Activated naive CD8-positive, alpha-beta T cell (primary cell): Measurements from ENCODE around the gene PTGS1.

Experiments
- H3K27ac Mint-ChIP-seq: one replicate; pipeline ENCODE4 v1.8.0; 2021; ENCODE audit warnings: mixed read lengths
- H3K27me3 Mint-ChIP-seq: one replicate; pipeline ENCODE4 v1.8.0; 2021; ENCODE audit warnings: mixed read lengths
- H3K36me3 Mint-ChIP-seq: one replicate; pipeline ENCODE4 v1.8.0; 2021; ENCODE audit warnings: mixed read lengths
- H3K4me1 Mint-ChIP-seq: one replicate; pipeline ENCODE4 v1.8.0; 2021; ENCODE audit warnings: low read depth, mixed read lengths
- H3K4me3 Mint-ChIP-seq: one replicate; pipeline ENCODE4 v1.8.0; 2021; ENCODE audit warnings: mild to moderate bottlenecking, mixed read lengths
- H3K9me3 Mint-ChIP-seq: one replicate; pipeline ENCODE4 v1.8.0; 2021; ENCODE audit warnings: low read depth, mixed read lengths

Gene PTGS1

GRCh38 chr9:122377241-122378164, 6.7 kb downstream of the PTGS1 start:
- no peak overlapping the region for H3K27ac Mint-ChIP-seq

DNA sequence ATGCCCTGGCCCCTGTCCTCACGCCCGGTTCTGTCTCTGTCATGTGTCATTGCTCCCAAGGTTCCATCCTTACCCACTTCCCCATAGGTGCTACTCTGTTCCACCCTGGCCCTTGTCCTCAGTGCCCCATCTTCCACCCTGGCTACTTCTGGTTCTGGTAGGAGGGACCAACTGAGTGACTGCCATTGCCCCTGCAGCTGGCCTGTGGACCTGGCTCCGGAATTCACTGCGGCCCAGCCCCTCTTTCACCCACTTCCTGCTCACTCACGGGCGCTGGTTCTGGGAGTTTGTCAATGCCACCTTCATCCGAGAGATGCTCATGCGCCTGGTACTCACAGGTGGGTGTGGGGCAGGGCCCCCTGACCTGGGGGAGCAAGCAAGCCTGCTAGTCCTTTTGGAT, 7.4 kb downstream of the PTGS1 start:
- Mint-ChIP-seq H3K9me3 (peaks cover 4% of the 10 kb centered on the region), H3K4me3 (no peak overlapping the region), H3K36me3 (peaks cover 2% of the 10 kb centered on the region), H3K27ac (no peak overlapping the region), H3K27me3 (peaks cover 5% of the 10 kb centered on the region), H3K4me1 (peaks cover 2% of the 10 kb centered on the region)

More at GRCh38 chr9:122377241-122378164, 6.7 kb downstream of the PTGS1 start:
- H3K36me3 Mint-ChIP-seq: peaks cover 2% of the 10 kb centered on the region
- peaks cover 11% of the 10 kb centered on the region for H3K27me3 Mint-ChIP-seq
- peaks cover 2% of the 10 kb centered on the region for H3K4me1 Mint-ChIP-seq
- no peak overlapping the region for H3K4me3 Mint-ChIP-seq
- H3K9me3 Mint-ChIP-seq: peaks cover 4% of the 10 kb centered on the region

GRCh38 chr9:122379340-122379739, 8.5 kb downstream of the PTGS1 start:
- H3K36me3 Mint-ChIP-seq: peaks cover 2% of the 10 kb centered on the region
- peaks cover 4% of the 10 kb centered on the region for H3K9me3 Mint-ChIP-seq
- H3K27ac Mint-ChIP-seq: no peak overlapping the region
- H3K27me3 Mint-ChIP-seq: peaks cover 3% of the 10 kb centered on the region
- peaks cover 2% of the 10 kb centered on the region for H3K4me1 Mint-ChIP-seq
- no peak overlapping the region for H3K4me3 Mint-ChIP-seq

- Mint-ChIP-seq H3K27ac (no peak overlapping the region), H3K36me3 (peaks cover 2% of the 10 kb centered on the region), H3K27me3 (peaks cover 3% of the 10 kb centered on the region), H3K4me3 (no peak overlapping the region), H3K9me3 (peaks cover 4% of the 10 kb centered on the region), H3K4me1 (peaks cover 2% of the 10 kb centered on the region)
Measured at GRCh38 chr9:122380293-122380692, 9.5 kb downstream of the PTGS1 start.

DNA sequence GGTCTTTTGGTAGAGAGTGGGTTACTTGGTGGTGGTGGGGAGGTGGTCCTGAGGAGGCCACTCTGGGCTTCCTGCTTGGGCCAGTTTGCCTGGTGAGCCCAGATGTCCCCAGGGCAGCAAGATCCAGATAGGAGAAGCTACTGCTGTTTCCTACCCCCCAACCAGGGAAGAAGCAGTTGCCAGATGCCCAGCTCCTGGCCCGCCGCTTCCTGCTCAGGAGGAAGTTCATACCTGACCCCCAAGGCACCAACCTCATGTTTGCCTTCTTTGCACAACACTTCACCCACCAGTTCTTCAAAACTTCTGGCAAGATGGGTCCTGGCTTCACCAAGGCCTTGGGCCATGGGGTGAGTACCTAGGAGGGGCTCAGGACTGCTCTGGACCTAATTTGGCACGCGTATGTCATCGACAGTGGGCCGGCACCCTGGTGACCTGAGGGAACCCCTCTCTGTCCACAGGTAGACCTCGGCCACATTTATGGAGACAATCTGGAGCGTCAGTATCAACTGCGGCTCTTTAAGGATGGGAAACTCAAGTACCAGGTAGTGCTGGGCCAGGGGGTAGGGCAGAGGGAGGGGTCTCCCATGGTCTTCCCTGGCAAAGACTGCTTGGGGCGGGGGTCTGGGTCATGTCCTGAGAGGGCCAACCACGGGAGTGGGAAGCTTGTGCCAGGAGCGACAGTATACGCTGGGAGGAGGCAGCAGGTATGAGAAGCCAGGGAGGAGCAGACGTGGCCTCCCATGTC, 10.6 kb downstream of the PTGS1 start:
- Mint-ChIP-seq H3K9me3 (peaks cover 4% of the 10 kb centered on the region), H3K27ac (no peak overlapping the region), H3K4me1 (peaks cover 2% of the 10 kb centered on the region), H3K27me3 (peaks cover 3% of the 10 kb centered on the region), H3K4me3 (no peak overlapping the region), H3K36me3 (peaks cover 2% of the 10 kb centered on the region)

- H3K27ac Mint-ChIP-seq: no peak overlapping the region
- no peaks in the 10 kb centered on the region for H3K4me1 Mint-ChIP-seq
- H3K36me3 Mint-ChIP-seq: peaks cover 2% of the 10 kb centered on the region
- H3K4me3 Mint-ChIP-seq: no peak overlapping the region
- H3K9me3 Mint-ChIP-seq: peaks cover 4% of the 10 kb centered on the region
- H3K27me3 Mint-ChIP-seq: peaks cover under 1% of the 10 kb centered on the region
Measured at GRCh38 chr9:122382901-122383850, 12.4 kb downstream of the PTGS1 start.

DNA sequence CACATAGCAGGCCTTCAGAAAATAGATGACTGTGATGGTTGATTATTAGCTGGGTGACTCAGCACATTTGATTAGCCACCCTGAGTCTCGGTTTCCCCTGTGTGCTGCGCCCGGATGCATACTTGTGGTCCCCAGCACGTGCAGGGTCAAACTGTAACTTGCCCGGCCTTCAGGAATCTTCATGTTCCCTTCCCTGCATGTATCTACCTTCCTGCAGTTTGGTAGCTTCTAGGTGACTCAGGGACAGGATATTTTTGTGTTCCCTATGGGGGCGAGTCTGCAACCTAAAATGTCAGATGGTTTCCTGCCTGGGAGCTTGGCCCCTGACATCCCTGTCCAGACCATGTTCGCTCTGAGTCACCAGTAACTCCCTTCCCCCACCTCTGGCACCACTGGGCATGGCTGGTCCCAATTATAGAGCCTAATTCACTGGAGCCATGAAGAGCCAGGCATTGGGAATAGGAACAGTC, 13.2 kb downstream of the PTGS1 start:
- H3K4me3 Mint-ChIP-seq: no peak overlapping the region
- no peaks in the 10 kb centered on the region for H3K27me3 Mint-ChIP-seq
- H3K9me3 Mint-ChIP-seq: peaks cover 4% of the 10 kb centered on the region
- no peaks in the 10 kb centered on the region for H3K4me1 Mint-ChIP-seq
- H3K27ac Mint-ChIP-seq: no peak overlapping the region
- peaks cover 2% of the 10 kb centered on the region for H3K36me3 Mint-ChIP-seq

- Mint-ChIP-seq H3K27me3 (peaks cover 6% of the 10 kb centered on the region), H3K27ac (no peak overlapping the region), H3K4me3 (no peak overlapping the region), H3K36me3 (no peaks in the 10 kb centered on the region), H3K9me3 (no peaks in the 10 kb centered on the region), H3K4me1 (no peaks in the 10 kb centered on the region)
Measured at GRCh38 chr9:122386311-122386872, 15.6 kb downstream of the PTGS1 start.

DNA sequence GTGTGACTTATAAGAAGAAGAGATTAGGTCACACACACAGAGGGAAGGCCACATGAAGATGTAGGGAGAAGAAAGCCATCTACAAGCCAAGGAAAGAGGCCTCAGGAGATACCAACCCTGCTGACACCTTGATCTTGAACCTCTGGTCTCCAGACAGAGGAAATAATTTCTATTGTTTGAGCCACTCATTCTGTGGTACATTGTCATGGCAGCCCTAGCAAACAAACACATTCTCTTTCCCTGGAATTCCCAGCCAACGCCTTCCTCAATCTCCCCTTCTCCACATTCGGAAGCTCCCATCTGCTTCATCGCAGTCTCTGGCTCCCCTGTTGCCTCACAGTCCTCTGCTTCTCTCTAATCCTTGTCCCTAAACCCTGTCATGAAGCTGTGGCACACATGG, 16.7 kb downstream of the PTGS1 start:
- no peak overlapping the region for H3K4me3 Mint-ChIP-seq
- H3K27ac Mint-ChIP-seq: no peak overlapping the region
- H3K27me3 Mint-ChIP-seq: peaks cover 6% of the 10 kb centered on the region
- no peaks in the 10 kb centered on the region for H3K36me3 Mint-ChIP-seq
- no peaks in the 10 kb centered on the region for H3K9me3 Mint-ChIP-seq
- H3K4me1 Mint-ChIP-seq: no peaks in the 10 kb centered on the region

GRCh38 chr9:122389195-122389594, 18.4 kb downstream of the PTGS1 start:
- H3K9me3 Mint-ChIP-seq: no peaks in the 10 kb centered on the region
- H3K36me3 Mint-ChIP-seq: no peaks in the 10 kb centered on the region
- peaks cover 9% of the 10 kb centered on the region for H3K27me3 Mint-ChIP-seq
- H3K4me1 Mint-ChIP-seq: no peaks in the 10 kb centered on the region
- H3K4me3 Mint-ChIP-seq: no peak overlapping the region
- no peak overlapping the region for H3K27ac Mint-ChIP-seq

GRCh38 chr9:122389799-122390481, 19.1 kb downstream of the PTGS1 start:
- H3K9me3 Mint-ChIP-seq: no peaks in the 10 kb centered on the region
- H3K27me3 Mint-ChIP-seq: peaks cover 9% of the 10 kb centered on the region
- no peaks in the 10 kb centered on the region for H3K4me1 Mint-ChIP-seq
- no peak overlapping the region for H3K4me3 Mint-ChIP-seq
- no peaks in the 10 kb centered on the region for H3K36me3 Mint-ChIP-seq
- no peak overlapping the region for H3K27ac Mint-ChIP-seq

DNA sequence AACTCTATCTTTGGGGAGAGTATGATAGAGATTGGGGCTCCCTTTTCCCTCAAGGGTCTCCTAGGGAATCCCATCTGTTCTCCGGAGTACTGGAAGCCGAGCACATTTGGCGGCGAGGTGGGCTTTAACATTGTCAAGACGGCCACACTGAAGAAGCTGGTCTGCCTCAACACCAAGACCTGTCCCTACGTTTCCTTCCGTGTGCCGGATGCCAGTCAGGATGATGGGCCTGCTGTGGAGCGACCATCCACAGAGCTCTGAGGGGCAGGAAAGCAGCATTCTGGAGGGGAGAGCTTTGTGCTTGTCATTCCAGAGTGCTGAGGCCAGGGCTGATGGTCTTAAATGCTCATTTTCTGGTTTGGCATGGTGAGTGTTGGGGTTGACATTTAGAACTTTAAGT, 21.5 kb downstream of the PTGS1 start:
- Mint-ChIP-seq H3K27me3 (peaks cover 9% of the 10 kb centered on the region), H3K27ac (no peak overlapping the region), H3K4me3 (no peak overlapping the region), H3K9me3 (no peaks in the 10 kb centered on the region), H3K4me1 (no peaks in the 10 kb centered on the region), H3K36me3 (no peaks in the 10 kb centered on the region)

- no peak overlapping the region for H3K27ac Mint-ChIP-seq
- no peaks in the 10 kb centered on the region for H3K36me3 Mint-ChIP-seq
- peaks cover 9% of the 10 kb centered on the region for H3K27me3 Mint-ChIP-seq
- no peaks in the 10 kb centered on the region for H3K4me1 Mint-ChIP-seq
- no peak overlapping the region for H3K4me3 Mint-ChIP-seq
- H3K9me3 Mint-ChIP-seq: no peaks in the 10 kb centered on the region
Measured at GRCh38 chr9:122392714-122393113, 21.9 kb downstream of the PTGS1 start.
